Psoas muscle (tissue), 8 donors: ENCODE data around the gene POLE3. TPM values are rescaled to one million over a fixed set of nuclear protein-coding genes. Genes with fewer than 3 reads are reported as not detected.
A peak's percentile ranks its signal among the peaks of the same experiment; 100 is the strongest.
"Not testable (repeated sequence)": the region's sequence is repeated elsewhere in the genome, so short reads cannot be mapped to it uniquely, and the experiment has no call there.

Experiments
- ATAC-seq, 4 donors: fragments of 200-7000 bp; cut with Tn5 transposase; one replicate each; pipeline ENCODE4 v1.9.1; 2020; ENCODE audit warnings: moderate library complexity in 3 of 4, mild to moderate bottlenecking in 2 of 4
- DNase-seq, 2 donors: peaks; one replicate each; pipeline ENCODE4 v3.0.0-alpha.2; 2020
- H3K27ac ChIP-seq: fragments of 200-600 bp; one replicate; pipeline ENCODE4 v1.8.0; 2022
- H3K27me3 ChIP-seq, 3 donors: fragments of 200-600 bp in 1 of 3; one replicate each; pipeline versions ENCODE4 v1.6.1 to v1.8.0; 2013 to 2022; ENCODE audit warnings: low read length in 2 of 3, mild to moderate bottlenecking in 2 of 3, moderate library complexity in 1 of 3; ENCODE audit not compliant: insufficient read depth in 3 of 3
- H3K36me3 ChIP-seq, 2 donors: fragments of 200-600 bp in 1 of 2; one replicate each; pipeline versions ENCODE4 v1.6.1 to v1.8.0; 2013 to 2022; ENCODE audit warnings: low read depth in 1 of 2, mild to moderate bottlenecking in 1 of 2, moderate library complexity in 1 of 2; ENCODE audit not compliant: insufficient read depth in 1 of 2
- H3K4me1 ChIP-seq: fragments of 200-600 bp; one replicate; pipeline ENCODE4 v1.8.0; 2022
- H3K4me3 ChIP-seq: fragments of 200-600 bp; one replicate; pipeline ENCODE4 v1.8.0; 2022; ENCODE audit warnings: mild to moderate bottlenecking
- H3K9me3 ChIP-seq: fragments of 200-600 bp; one replicate; pipeline ENCODE4 v1.8.0; 2022
- WGBS, 3 donors: extraction: QIAGEN DNeasy Blood & Tissue Kit; methylation state at CpG; one replicate each; pipeline versions ENCODE4 v1.1.6 to v1.1.7; 2013; 5-methylcytosine and 5-hydroxymethylcytosine counted together
- intact Hi-C, 2 donors: fragments of 100-400 bp; cut with DNase I; formaldehyde crosslinking; loops; one replicate each; pipeline versions ENCODE4 v1.11.0 to v1.14.2; 2022
- polyA plus RNA-seq, 3 donors: library from polyadenylated mRNA; stranded (reverse); fragments of 200-250 nt; gene quantifications; one replicate each; pipeline ENCODE4 v1.2.3, GENCODE V29; 2013
- total RNA-seq, 4 donors: library from RNA; stranded (reverse); fragmentation: NEBNext Ultra II Directional in 2 of 4; extraction: Animal tissue kit (Norgen Biotek cat#: 25700) in 2 of 4; gene quantifications; one replicate each; pipeline versions ENCODE4 v1.2.1 to v1.2.4, GENCODE V29; 2021 to 2023
- TF ChIP-seq, protein P1 (sequence below): fragments of 200-600 bp; IDR thresholded peaks from one replicate; pipeline ENCODE4 v1.8.0; 2022; ENCODE audit warnings: antibody characterized with exemption
- donor health status: healthy with polysubstance abuse.
- donor health status: DM: no; HTN: no; CAD: no; lungs with moderate emphysema.
- donor health status: Bipolar disorder and iron deficiency.
- donor health status: healthy.
- donor health status: DM: yes; HTN: yes; CAD: no.
- donor health status: DM: no; HTN: no; CAD: no.
- donor health status: DM: no; HTN: no; CAD: no.
- donor health status: DM: yes; HTN: yes; CAD: no.

POLE3 gene
- total and polyA plus RNA-seq, 7 donors = 29.8 to 173 (median 45.4) TPM

DNA sequence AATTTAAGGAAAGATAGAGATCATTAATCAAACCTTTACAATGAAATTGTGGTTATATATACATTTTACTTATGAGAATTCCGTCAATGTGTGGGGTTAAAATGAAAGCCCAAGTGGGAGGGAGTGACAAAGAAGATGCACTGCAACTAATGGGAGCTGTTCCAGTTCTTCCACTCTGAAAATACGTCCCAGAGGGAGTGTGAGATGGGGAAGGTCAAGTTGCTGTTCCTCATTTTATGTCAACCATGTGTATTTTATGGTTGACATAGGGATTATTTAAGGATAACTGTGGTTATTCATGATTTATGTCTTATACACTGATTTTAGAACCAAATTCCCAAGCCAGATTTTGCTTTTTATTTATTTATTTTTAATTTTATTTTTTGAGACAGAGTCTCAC lies 38.9 kb upstream of the POLE3 start:
- Histone ChIP-seq H3K4me3 (no peak overlapping the region), H3K4me1 (no peaks in the 10 kb centered on the region), H3K36me3 (no peaks in the 10 kb centered on the region), H3K9me3 (no peaks in the 10 kb centered on the region), H3K27ac (no peak overlapping the region), H3K27me3 (no peaks in the 10 kb centered on the region)
- intact Hi-C loops = no loop called here
- TF ChIP-seq, protein P1, sequence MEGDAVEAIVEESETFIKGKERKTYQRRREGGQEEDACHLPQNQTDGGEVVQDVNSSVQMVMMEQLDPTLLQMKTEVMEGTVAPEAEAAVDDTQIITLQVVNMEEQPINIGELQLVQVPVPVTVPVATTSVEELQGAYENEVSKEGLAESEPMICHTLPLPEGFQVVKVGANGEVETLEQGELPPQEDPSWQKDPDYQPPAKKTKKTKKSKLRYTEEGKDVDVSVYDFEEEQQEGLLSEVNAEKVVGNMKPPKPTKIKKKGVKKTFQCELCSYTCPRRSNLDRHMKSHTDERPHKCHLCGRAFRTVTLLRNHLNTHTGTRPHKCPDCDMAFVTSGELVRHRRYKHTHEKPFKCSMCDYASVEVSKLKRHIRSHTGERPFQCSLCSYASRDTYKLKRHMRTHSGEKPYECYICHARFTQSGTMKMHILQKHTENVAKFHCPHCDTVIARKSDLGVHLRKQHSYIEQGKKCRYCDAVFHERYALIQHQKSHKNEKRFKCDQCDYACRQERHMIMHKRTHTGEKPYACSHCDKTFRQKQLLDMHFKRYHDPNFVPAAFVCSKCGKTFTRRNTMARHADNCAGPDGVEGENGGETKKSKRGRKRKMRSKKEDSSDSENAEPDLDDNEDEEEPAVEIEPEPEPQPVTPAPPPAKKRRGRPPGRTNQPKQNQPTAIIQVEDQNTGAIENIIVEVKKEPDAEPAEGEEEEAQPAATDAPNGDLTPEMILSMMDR = no peak
- ATAC-seq (no peak), DNase-seq (no peak)
- WGBS, 3 donors = 59 to 78% (median 77%) methylated on average over 2 of the region's 2 CpGs

DNA sequence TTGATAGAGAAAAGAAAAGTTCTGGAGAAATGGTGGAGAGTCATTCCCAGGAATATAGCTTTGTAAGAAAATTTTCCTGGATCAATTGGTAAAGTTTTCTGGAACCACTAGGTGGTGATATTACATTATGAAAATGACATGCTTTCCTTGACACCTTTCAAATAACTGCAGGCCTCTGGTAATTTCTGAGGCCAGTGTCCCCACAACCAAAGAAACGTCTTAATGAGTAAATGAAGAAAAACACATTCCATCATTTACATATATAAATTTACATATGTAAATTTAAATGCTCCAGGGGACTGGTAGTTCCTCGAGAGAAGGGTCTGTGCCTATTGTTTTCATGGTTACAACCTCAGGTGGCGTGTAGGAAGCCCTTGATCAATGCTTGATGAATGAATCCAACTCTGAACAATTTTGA lies 35.9 kb upstream of the POLE3 start:
- Histone ChIP-seq H3K4me1 (no peaks in the 10 kb centered on the region), H3K27me3 (no peaks in the 10 kb centered on the region), H3K27ac (no peak overlapping the region), H3K9me3 (no peaks in the 10 kb centered on the region), H3K4me3 (no peak overlapping the region), H3K36me3 (no peaks in the 10 kb centered on the region)
- ATAC-seq = peak; percentile 48 to 89 (median 70)
- intact Hi-C loops = loop anchor here (2.0 kb wide), 2 partner anchors 140 to 208 kb away; no protein-coding TSS in a partner anchor
- DNase-seq = no peak
- 55 to 58% (median 56%) methylated on average over 3 of the region's 3 CpGs for WGBS, 3 donors
- TF ChIP-seq, protein P1 = peak; percentile 72

DNA sequence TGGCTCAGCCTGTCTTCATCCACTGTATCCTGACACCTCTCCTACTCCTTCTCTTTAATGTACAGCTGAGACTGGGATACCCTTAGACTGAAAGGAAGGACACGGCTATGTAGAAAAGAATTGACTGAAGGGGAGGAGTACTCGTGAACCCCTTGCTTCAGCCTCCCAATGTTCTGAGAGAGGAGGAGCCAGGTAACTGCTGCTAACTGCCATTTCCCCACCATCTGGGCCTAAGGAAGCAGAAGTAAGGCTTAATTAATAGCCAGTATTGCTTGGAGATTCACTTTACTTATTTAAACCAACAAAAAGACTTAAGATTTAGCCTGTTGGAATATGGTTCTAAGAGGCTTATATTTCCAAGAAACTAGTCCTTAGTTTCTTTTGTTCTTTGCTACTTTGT lies 34.3 kb upstream of the POLE3 start:
- no peaks in the 10 kb centered on the region for H3K4me1 ChIP-seq
- H3K9me3 ChIP-seq = no peaks in the 10 kb centered on the region
- no peak overlapping the region for H3K4me3 ChIP-seq
- TF ChIP-seq, protein P1 = no peak
- DNase-seq (no peak), ATAC-seq (no peak)
- intact Hi-C loops = loop anchor here (2.0 kb wide), 2 partner anchors 144 to 214 kb away; no protein-coding TSS in a partner anchor
- H3K27me3 ChIP-seq = no peaks in the 10 kb centered on the region
- H3K36me3 ChIP-seq = no peaks in the 10 kb centered on the region
- H3K27ac ChIP-seq = no peak overlapping the region
- WGBS, 3 donors = 83 to 91% (median 88%) methylated on average over 2 of the region's 2 CpGs

DNA sequence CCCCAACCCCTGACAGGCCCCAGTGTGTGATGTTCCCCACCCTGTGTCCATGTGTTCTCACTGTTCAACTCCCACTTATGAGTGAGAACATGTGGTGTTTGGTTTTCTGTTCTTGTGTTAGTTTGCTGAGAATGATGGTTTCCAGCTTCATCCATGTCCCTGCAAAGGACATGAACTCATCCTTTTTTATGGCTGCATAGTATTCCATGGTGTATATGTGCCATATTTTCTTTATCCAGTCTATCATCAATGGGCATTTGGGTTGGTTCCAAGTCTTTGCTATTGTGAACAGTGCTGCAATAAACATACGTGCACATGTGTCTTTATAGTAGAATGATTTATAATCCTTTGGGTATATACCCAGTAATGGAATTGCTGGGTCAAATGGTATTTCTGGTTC lies 27.2 kb upstream of the POLE3 start:
- intact Hi-C loops, DNase-seq: not testable (repeated sequence)
- 89 to 94% (median 91%) methylated on average over 1 of the region's 1 CpG for WGBS, 3 donors

DNA sequence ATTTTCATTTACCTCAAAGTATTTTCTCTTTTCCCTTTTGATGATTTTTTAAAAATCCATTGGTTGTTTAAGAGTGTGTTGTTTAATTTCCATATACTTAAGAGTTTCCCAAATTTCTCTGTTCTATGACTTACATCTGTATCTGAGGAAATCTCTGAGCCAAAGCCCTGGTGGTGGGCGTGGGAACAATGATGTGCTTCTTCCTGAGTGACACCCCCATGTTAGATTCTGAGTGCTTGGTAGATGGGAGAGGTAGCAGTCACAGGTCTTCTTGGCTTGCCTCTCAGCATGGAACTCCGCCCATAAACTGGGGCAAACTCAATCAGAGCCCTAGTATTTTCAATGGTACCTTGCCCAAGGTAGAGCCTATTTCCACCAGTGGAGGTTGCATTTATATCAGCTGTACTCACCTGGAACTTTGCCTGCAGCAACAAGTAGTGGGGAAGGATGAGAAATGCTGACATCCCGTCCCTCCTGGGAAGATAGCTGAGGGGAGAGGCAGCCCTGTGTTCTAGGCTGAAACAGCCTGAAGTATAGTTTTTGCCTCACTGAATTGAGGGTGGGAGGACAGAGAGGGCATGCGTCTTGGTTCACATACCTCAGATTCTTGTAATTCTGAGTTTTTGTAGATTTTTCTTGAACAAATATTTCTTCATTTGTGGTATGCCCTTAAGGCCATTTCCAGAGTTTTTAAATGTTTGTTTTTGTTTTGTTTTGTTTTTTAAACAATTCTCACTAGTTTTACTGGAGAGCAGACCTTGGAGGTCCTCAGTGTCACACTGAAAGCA lies 26.4 kb upstream of the POLE3 start:
- 76 to 77% (median 77%) methylated on average over 4 of the region's 4 CpGs for WGBS, 3 donors
- H3K36me3 ChIP-seq = no peaks in the 10 kb centered on the region
- no peak overlapping the region for H3K4me3 ChIP-seq
- H3K27me3 ChIP-seq = no peaks in the 10 kb centered on the region
- H3K4me1 ChIP-seq = no peaks in the 10 kb centered on the region
- H3K27ac ChIP-seq = no peak overlapping the region
- TF ChIP-seq, protein P1 = no peak
- H3K9me3 ChIP-seq = no peaks in the 10 kb centered on the region
- no peak for DNase-seq
- intact Hi-C loops = no loop called here
- no peak for ATAC-seq

More for the DNA sequence above, 27.2 kb upstream of the POLE3 start:
- not testable (repeated sequence) for H3K36me3 ChIP-seq, H3K27ac ChIP-seq, H3K4me1 ChIP-seq, H3K4me3 ChIP-seq, ATAC-seq, H3K27me3 ChIP-seq, H3K9me3 ChIP-seq
